IPS-18c (cell line): ENCODE results near the gene NLRP6.
"Not testable (repeated sequence)": the region's sequence is repeated elsewhere in the genome, so short reads cannot be mapped to it uniquely, and the experiment has no call there.

Experiments used
- H3K4me3 ChIP-seq: 2 replicates; pipeline ENCODE4 v1.7.0; 2013; ENCODE audit warnings: low read depth, mild to moderate bottlenecking, low read length, moderate library complexity; ENCODE audit not compliant: insufficient read depth
- H3K9me3 ChIP-seq: one replicate; pipeline ENCODE4 v1.6.1; 2013; ENCODE audit warnings: mild to moderate bottlenecking, low read length, moderate library complexity; ENCODE audit not compliant: control insufficient read depth, insufficient read depth

Gene NLRP6

DNA sequence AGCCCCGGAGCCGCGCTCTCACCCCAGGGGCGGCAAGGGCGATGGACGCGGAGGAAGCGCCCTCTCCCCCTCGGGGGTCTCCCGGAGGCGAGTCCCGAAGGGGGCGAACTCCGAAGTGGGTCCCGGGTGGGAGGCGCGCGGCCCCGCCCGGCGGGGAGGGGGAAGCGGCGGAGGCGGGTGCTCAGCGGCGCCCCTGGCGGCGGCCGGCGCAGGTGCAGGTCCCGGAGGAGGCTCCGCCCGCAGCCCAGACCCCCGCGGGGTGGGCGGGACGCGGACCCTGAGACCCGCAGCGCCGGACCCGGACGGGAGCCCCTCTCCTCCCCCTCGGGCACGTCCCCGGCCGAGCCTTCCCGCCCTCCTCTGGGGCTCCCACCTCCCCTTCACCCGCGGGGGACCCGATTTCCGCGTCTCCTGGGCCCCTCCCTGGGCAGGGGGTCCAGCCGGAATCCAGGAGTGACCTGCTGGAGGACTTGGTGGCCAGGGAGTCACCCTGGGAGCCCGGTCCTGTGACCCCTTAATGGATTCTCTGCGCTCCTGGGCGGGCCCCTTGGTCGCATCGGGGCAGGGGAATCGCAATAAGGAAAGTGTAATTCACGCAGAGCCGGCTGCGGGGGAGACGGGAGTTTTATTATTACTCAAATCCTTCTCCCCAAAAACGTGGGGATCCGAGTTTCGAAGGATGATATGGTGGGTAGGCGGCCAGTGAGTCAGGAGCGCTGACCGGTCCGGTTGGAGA lies 33.0 kb downstream of the NLRP6 start:
- not testable (repeated sequence) for H3K9me3 ChIP-seq, H3K4me3 ChIP-seq

DNA sequence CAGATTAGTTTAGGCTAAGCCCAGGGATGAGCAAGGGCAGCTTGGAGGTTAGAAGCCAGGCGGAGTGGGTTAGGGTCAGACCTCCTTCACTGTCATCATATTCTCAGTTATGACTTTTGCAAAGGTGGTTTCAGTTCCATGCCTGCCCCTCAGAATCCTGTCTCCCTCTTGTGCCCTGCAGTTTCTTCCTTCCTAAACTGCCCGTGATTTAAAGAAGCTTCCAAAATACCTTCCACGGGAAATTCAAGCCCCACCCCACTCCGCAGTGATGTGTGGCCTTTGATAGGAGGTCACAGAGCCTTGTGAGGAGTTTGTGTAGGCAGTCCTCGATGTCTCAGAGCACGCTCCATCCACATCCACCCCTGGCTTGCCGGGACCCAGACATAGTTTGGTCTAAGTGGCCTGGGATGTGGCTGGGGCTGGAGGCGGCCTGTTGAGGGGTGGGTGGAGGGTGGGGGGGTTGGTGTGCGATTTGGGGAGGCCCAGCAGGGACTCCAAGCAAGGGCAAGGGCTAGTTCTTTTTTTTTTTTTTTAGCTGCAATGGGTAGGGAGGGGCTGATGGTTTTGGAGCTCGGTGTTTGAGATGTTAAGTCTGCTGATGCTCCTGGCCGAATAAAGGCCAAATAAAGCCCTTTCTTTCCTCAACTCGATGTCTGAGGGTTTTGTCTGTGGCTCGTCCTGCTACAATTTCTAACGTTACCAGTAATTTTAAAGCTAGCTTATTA lies 34.0 kb downstream of the NLRP6 start:
- Histone ChIP-seq H3K4me3 (no peak overlapping the region), H3K9me3 (no peaks in the 10 kb centered on the region)

DNA sequence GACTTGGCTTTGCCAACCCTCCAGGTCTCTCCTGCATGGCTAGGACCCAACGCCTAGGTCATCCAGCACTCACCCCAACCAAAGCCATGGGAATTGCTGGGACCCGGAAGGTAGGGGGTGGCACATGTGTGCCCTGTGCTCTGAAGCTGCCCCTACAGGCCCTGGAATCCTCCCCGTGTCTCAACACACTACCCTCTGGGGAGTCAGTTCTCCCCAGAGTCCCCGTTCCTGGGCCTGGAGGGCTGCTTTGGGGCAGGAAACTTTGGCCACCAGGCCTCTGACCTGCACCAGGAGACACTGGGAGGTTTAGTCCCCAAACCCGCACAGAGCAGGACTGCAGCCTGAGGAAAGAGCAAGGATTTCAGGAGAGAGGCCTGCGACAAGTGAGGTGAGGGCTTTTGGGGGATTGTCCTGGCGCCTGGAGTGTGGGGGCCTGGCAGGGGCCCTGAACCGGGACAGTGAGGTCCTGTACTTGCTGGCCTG lies 35.1 kb downstream of the NLRP6 start:
- H3K4me3 ChIP-seq: peak overlapping the region; percentile 64
- H3K9me3 ChIP-seq: no peaks in the 10 kb centered on the region

GRCh38 chr11:313787-314553 lies 35.8 kb downstream of the NLRP6 start, which contains the start of gene IFITM1:
TSS of gene IFITM1 (plus strand) at chr11:314040. CDS start at chr11:314171, 131 bp downstream.
- Histone ChIP-seq H3K9me3 (no peaks in the 10 kb centered on the region), H3K4me3 (peak within 1 kb of the TSS; percentile 71)

DNA sequence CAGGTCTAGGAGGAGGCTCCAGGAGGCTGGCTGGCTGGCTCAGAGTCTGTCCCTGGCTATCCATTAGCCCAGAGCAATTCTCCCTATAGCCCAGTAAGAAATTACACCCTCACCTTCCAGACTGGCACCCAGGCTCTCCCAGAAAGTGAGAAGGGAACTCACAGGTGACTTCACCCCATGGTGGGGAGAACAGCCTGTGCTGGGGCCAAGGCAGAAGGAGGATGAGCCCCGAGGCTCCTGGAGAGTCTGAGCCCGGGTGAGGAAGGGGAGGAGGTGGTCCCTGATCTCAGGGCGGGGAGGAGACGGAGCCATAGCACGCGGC lies 36.3 kb downstream of the NLRP6 start:
- H3K4me3 ChIP-seq: peak overlapping the region; percentile 71
- not testable (repeated sequence) for H3K9me3 ChIP-seq

- Histone ChIP-seq H3K4me3 (peak overlapping the region; percentile 71), H3K9me3 (no peaks in the 10 kb centered on the region)
These were observed 36.9 kb downstream of the NLRP6 start for GRCh38 chr11:315051-315481.

DNA sequence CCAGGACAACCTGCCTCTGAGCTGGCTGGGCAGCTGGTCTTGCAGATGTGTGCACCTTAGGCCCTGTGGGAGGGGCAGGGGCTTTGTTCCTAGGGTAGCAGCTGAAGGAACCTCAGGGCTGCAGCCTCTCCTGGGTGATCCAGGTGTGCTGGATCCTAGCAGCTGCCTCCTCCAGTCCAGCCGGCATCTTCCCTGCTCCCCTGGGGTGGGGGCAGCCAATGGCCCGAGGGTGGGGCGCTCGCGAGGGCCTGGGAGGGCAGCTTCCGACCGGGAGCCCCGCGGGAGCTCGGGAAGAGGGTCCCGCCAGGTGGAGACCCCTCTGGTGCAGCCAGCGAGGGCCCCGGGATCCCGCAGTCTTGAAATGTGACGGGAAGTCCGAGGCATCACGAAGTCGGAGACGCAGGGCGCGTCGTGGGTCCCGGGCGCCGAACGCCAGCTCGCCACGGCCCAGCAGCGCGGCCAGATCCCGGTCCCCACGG lies 37.3 kb downstream of the NLRP6 start:
- no peaks in the 10 kb centered on the region for H3K9me3 ChIP-seq
- H3K4me3 ChIP-seq: peak overlapping the region; percentile 71

DNA sequence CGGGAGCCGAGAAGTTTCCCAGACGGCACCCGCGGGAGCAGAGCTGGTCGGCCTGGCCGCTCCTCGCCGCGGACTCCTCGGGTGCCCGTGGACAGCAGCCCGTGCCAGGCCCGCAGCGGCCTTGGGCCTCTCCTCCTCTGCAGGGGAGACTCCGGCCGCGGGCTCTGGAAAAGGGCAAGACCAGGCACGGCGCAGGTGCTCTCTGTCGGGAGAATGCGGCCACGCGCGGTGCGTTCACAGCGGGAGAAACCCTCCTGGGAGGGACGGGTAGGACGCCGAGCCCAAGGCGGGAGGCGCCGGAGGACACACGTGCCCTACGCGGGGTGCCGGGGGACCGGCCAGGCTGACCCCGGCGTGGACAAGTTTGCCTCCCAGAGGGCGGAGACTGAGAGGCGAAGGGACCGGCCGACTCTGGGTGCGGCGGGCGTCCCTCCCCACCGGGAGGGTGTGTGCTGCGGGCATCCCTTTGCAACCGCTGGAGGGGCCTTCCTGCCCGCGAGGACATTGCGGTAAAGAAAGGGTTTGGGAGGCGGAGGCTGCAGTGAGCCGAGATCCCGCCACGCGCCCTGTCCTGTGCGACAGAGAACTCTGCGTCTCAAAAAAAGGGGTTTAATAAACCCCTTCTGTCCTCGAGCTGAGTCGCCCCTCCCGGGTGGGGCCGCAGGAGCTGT lies 38.0 kb downstream of the NLRP6 start:
- peak overlapping the region; percentile 71 for H3K4me3 ChIP-seq
- no peaks in the 10 kb centered on the region for H3K9me3 ChIP-seq

- Histone ChIP-seq H3K9me3 (no peaks in the 10 kb centered on the region), H3K4me3 (peak overlapping the region; percentile 71; the same call in 1 of the 2 replicates)
These were observed 38.7 kb downstream of the NLRP6 start for GRCh38 chr11:316891-317301.

- peak overlapping the region; percentile 5; the same call in 1 of the 2 replicates for H3K4me3 ChIP-seq
These were observed 39.6 kb downstream of the NLRP6 start for GRCh38 chr11:317668-318404.

GRCh38 chr11:318405-319120 lies 40.4 kb downstream of the NLRP6 start:
- H3K4me3 ChIP-seq, H3K9me3 ChIP-seq: not testable (repeated sequence)

More at GRCh38 chr11:317668-318404, 39.6 kb downstream of the NLRP6 start:
- H3K9me3 ChIP-seq: not testable (repeated sequence)

DNA sequence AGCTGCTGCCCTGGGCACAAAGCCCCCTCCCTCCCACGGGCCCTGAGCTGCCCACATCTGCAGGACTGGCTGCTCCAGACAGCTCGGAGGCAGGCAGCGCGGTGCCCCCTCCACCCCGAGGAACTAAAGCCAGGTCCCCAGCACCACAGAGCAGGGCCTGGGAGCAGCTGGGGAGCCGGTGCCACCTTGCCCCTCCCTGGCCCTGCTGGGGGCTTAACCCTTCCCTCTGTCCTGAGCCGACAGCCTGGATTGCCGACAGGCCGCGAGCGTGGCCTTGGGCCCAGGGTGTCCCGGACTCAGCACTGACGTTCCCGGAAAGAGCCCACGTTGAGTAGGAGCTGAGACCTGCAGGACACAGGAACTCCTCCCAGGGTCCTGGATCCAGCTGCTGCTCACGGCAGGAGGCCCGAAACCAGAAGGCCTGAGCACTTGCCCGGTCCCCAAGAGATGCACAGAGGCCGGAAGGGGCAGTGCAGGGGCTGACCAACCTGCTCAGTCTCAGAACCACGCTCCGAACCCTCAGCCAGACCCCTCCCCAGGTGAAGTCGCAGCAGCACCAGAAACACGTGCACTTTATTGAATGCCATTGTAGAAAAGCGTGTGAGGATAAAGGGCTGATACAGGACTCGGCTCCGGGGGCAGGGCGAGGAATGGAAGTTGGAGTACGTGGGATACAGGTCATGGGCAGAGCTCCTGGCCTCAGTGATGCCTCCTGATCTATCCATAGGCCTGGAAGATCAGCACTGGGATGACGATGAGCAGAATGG lies 41.1 kb downstream of the NLRP6 start:
- not testable (repeated sequence) for H3K4me3 ChIP-seq, H3K9me3 ChIP-seq

DNA sequence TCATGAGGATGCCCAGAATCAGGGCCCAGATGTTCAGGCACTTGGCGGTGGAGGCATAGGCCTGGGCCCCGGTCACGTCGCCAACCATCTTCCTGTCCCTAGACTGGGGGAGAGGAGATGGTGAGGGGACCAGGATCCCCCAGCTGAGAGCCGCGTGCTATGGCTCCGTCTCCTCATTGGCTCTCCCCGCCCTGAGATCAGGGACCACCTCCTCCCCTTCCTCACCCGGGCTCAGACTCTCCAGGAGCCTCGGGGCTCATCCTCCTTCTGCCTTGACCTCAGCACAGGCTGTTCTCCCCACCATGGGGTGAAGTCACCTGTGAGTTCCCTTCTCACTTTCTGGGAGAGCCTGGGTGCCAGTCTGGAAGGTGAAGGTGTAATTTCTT lies 41.7 kb downstream of the NLRP6 start:
- H3K4me3 ChIP-seq, H3K9me3 ChIP-seq: not testable (repeated sequence)

GRCh38 chr11:324156-324555 lies 45.9 kb downstream of the NLRP6 start:
- H3K4me3 ChIP-seq: no peak overlapping the region

More at GRCh38 chr11:324156-324555, 45.9 kb downstream of the NLRP6 start:
- no peaks in the 10 kb centered on the region for H3K9me3 ChIP-seq
